Measurements from ENCODE around the gene KNCN. TPM values are rescaled to one million over a fixed set of nuclear protein-coding genes. Genes with fewer than 3 reads are reported as not detected.
A peak's percentile ranks its signal among the peaks of the same experiment; 100 is the strongest.

KNCN gene
- total RNA-seq, 6 experiments from 2014 or later, result not detected

DNA sequence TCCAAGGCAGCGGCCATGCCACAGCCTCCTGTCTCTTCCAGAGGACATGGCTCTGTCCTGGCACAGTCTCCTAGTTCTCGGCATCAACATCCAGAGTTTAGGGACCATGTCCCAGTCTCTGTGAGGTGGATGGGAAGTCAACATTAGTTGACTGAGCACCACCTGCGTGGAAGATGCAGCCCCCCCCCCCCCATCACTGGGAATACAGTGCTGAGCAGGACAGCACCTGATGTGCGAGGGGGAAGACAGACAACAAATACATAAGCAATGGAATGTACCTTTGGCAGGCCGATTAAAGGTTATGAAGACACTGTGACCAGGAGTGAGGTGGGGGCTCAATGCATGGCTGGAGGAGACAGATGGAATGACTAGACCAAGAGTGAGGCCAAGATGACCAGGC is 26.6 kb downstream of the KNCN start:
- Histone ChIP-seq H3K27ac (no peak overlapping the region), H3K4me3 (no peak overlapping the region), H3K27me3 (no peaks in the 10 kb centered on the region), H3K9me3 (no peaks in the 10 kb centered on the region), H3K36me3 (no peaks in the 10 kb centered on the region), H3K4me1 (peaks cover 0 to 21% (median 0%) of the 10 kb centered on the region in 4 donors)
- intact Hi-C loops (cut with DNase I), result loop anchor here (5.0 to 10.0 kb wide), 2 partner anchors 48 to 80 kb away; no protein-coding TSS in a partner anchor
- no peak for DNase-seq
- ATAC-seq, result no peak
- 60% methylated on average over 1 of the region's 5 CpGs for WGBS (ENCODE audit: insufficient coverage, low coverage, low lambda C conversion rate, missing lambda C conversion rate)
- TF ChIP-seq POLR2A (IDR thresholded peaks at IDR 0.05), result no peak
- TF ChIP-seq, protein P1, sequence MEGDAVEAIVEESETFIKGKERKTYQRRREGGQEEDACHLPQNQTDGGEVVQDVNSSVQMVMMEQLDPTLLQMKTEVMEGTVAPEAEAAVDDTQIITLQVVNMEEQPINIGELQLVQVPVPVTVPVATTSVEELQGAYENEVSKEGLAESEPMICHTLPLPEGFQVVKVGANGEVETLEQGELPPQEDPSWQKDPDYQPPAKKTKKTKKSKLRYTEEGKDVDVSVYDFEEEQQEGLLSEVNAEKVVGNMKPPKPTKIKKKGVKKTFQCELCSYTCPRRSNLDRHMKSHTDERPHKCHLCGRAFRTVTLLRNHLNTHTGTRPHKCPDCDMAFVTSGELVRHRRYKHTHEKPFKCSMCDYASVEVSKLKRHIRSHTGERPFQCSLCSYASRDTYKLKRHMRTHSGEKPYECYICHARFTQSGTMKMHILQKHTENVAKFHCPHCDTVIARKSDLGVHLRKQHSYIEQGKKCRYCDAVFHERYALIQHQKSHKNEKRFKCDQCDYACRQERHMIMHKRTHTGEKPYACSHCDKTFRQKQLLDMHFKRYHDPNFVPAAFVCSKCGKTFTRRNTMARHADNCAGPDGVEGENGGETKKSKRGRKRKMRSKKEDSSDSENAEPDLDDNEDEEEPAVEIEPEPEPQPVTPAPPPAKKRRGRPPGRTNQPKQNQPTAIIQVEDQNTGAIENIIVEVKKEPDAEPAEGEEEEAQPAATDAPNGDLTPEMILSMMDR (IDR thresholded peaks at IDR 0.05), result no peak

DNA sequence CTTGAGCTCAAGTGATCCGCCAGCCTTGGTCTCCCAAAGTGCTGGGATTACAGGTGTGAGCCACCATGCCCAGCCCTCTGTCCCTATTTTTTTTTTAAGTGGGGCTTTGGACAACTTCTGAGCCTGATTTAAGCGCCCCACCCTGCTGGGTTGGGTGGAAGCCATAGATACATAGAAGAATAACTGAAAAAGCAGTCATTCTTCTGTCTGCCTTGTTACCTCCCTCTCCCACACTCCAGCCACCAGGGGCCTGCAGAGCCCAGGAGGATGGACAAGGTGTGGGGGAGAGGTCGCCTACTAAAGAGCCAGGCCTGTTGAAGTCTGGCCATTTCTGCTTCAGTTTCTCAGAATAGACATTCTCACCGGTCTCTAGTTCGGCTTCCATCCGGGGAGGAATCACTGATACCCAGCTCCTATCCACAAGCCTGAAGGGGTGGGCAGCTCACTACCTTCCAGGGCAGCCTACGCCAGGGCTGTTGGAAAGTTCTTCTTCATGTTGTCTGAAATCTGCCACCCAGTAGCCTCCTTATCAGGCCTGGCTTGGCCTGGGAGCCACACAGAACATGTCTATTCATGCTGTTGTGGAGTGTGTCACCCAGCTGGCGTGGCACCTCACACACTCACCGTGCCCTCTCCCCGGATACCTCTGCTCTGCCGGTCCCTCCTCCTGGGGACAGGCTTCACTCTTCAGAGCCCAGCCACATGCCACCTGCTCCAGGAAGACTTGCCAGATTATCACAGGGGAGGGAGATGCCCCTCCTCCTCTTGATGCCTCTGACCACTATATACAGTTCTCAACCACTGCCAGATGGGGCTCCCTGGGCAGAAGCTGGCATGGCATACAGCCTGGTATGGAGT is 27.7 kb downstream of the KNCN start:
- H3K4me1 ChIP-seq, result peaks cover 0 to 21% (median 0%) of the 10 kb centered on the region in 4 donors
- no peaks in the 10 kb centered on the region for H3K9me3 ChIP-seq
- no peaks in the 10 kb centered on the region for H3K36me3 ChIP-seq
- intact Hi-C loops (cut with DNase I), result loop anchor here in 1 of 2 donors (10.0 kb wide), 1 partner anchor 79 kb away; no protein-coding TSS in a partner anchor
- no peak for ATAC-seq
- DNase-seq, result no peak
- 89% methylated on average over 5 of the region's 11 CpGs for whole genome bisulfite sequencing (ENCODE audit: insufficient coverage, low coverage, low lambda C conversion rate, missing lambda C conversion rate)
- TF ChIP-seq, protein P1 (IDR thresholded peaks at IDR 0.05), result no peak
- H3K4me3 ChIP-seq, result no peak overlapping the region
- H3K27me3 ChIP-seq, result no peaks in the 10 kb centered on the region
- no peak overlapping the region for H3K27ac ChIP-seq

DNA sequence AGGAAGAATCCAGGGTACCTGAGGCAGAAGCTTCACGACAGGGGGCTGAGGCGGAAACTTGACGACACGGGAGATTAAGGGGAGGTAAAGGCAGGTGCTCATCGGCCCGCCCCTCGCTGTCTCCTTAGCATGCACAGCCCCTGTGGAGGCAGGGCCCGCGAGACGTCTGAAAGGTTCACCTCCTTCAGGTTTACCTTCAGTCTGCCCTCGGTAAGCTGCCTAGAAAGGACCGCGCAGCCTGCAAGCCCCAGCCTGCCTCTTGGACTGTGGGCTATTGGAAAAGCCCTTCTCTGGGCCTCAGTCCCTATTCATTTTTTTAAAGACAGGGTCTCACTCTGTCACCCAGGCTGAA is 28.5 kb downstream of the KNCN start:
- intact Hi-C loops (cut with DNase I), result loop anchor here in 1 of 2 donors (10.0 kb wide), 1 partner anchor 78 kb away; no protein-coding TSS in a partner anchor

DNA sequence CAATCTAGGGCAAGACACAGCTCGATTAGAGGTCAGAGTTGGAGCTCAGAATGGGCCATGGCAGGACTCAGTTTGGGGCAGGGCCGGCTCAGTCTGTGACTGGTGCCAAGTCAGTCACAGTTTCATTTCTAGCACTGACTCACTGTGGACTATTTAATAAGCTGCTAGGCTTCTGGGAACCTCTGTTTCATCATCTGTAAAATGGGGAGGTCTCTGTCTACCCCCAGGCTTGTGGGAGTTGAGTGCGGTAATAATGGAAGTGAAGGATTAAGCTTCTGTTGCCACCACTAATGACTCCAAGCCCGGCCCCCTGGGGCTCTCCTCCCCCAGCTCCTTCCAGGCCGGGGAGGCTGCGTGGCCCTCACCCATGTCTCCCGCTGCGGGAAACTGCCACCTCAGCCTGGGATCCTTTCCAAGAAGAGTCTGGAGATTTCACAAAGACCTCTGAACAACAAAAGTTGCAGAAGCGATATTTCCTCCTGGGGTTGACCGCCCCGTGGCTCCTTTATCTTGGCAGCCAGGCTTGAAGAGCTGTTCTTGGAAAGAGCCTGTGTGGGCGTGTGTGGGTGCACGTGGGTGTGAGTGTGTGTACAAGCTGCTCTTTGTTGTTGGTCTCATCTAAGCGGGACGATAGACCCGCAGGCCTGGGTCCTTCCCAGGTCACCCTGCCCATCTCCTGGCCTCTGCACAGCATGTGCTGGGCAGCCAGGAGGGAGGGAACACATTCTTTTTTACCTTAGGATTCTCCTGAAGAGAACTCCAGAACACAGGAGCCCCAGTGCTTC is 29.1 kb downstream of the KNCN start:
- no peaks in the 10 kb centered on the region for H3K36me3 ChIP-seq
- no peaks in the 10 kb centered on the region for H3K9me3 ChIP-seq
- DNase-seq (peak in 1 of 3 donors; percentile 35), ATAC-seq (peak; percentile 28 to 72 (median 42))
- H3K4me3 ChIP-seq, result no peak overlapping the region
- peaks cover 0 to 17% (median 0%) of the 10 kb centered on the region in 4 donors for H3K4me1 ChIP-seq
- no peaks in the 10 kb centered on the region for H3K27me3 ChIP-seq
- intact Hi-C loops (cut with DNase I), result loop anchor here in 1 of 2 donors (10.0 kb wide), 1 partner anchor 78 kb away; no protein-coding TSS in a partner anchor
- TF ChIP-seq, protein P1 (IDR thresholded peaks at IDR 0.05), result no peak
- no peak for TF ChIP-seq POLR2A (IDR thresholded peaks at IDR 0.05)
- WGBS (ENCODE audit: insufficient coverage, low coverage, low lambda C conversion rate, missing lambda C conversion rate), result 31% methylated on average over 5 of the region's 16 CpGs
- H3K27ac ChIP-seq, result no peak overlapping the region

More for the DNA sequence above, 28.5 kb downstream of the KNCN start:
- H3K36me3 ChIP-seq, result no peaks in the 10 kb centered on the region
- no peaks in the 10 kb centered on the region for H3K9me3 ChIP-seq
- H3K4me3 ChIP-seq, result no peak overlapping the region
- H3K4me1 ChIP-seq, result peaks cover 0 to 21% (median 0%) of the 10 kb centered on the region in 4 donors
- ATAC-seq, result no peak
- DNase-seq, result no peak
- no peak overlapping the region for H3K27ac ChIP-seq
- H3K27me3 ChIP-seq, result no peaks in the 10 kb centered on the region
- 93% methylated on average over 3 of the region's 13 CpGs for WGBS (ENCODE audit: insufficient coverage, low coverage, low lambda C conversion rate, missing lambda C conversion rate)
- TF ChIP-seq POLR2A (IDR thresholded peaks at IDR 0.05), result no peak
- TF ChIP-seq, protein P1 (IDR thresholded peaks at IDR 0.05), result no peak
